SU-DHL-6 (cell line): Measurements from ENCODE around the gene NME7.

Experiments used
- H2AFZ ChIP-seq: fragments of 200-600 bp; sonication (generic); 2 replicates; pipeline ENCODE4 v1.6.1; 2014; ENCODE audit warnings: low read depth, mild to moderate bottlenecking, moderate library complexity, mixed read lengths, antibody characterized with exemption, low read length; ENCODE audit not compliant: severe bottlenecking
- H3F3A ChIP-seq: fragments of 200-600 bp; shearing (Covaris generic); 2 replicates; pipeline ENCODE4 v1.6.0; 2016; ENCODE audit warnings: antibody characterized with exemption, mild to moderate bottlenecking; ENCODE audit not compliant: insufficient read depth
- H3K27ac ChIP-seq: fragments of 200-600 bp; sonication (generic); 2 replicates; pipeline ENCODE4 v1.5.1; 2016; ENCODE audit warnings: low read depth, mild to moderate bottlenecking, low read length, moderate library complexity, mixed read lengths
- H3K27me3 ChIP-seq: fragments of 200-600 bp; sonication (generic), shearing (Covaris generic); 2 replicates; pipeline ENCODE4 v1.6.0; 2014; ENCODE audit warnings: mild to moderate bottlenecking, low read length
- H3K36me3 ChIP-seq: fragments of 200-600 bp; sonication (generic); 2 replicates; pipeline ENCODE4 v1.6.1; 2014; ENCODE audit warnings: mild to moderate bottlenecking, low read length, mixed read lengths
- H3K4me2 ChIP-seq: fragments of 300-600, 200-600 bp; shearing (Covaris generic), sonication (generic); 2 replicates; pipeline ENCODE4 v1.6.0; 2014; ENCODE audit warnings: low read length, low read depth, mild to moderate bottlenecking; ENCODE audit not compliant: poor library complexity, severe bottlenecking
- H3K4me3 ChIP-seq: fragments of 200-600 bp; sonication (generic); 2 replicates; pipeline ENCODE4 v1.5.1; 2014; ENCODE audit warnings: antibody characterized with exemption, low read length, mild to moderate bottlenecking, mixed read lengths; ENCODE audit not compliant: insufficient read depth, poor library complexity, severe bottlenecking
- H3K79me2 ChIP-seq: fragments of 200-600 bp; sonication (generic); 2 replicates; pipeline ENCODE4 v1.6.1; 2014; ENCODE audit warnings: mild to moderate bottlenecking, low read length, moderate library complexity; ENCODE audit not compliant: insufficient read depth
- H3K9ac ChIP-seq: fragments of 200-600 bp; sonication (generic); 2 replicates; pipeline ENCODE4 v1.7.0; 2014; ENCODE audit warnings: mild to moderate bottlenecking, low read length
- H3K9me2 ChIP-seq: fragments of 200-600 bp; sonication (generic); replicated peaks from 2 replicates; pipeline ENCODE4 v1.6.1; 2014; ENCODE audit warnings: low read length; ENCODE audit not compliant: insufficient read depth
- H3K9me3 ChIP-seq: fragments of 200-600 bp; sonication (generic); 2 replicates; pipeline ENCODE4 v1.6.1; 2014; ENCODE audit warnings: low read length, mixed read lengths; ENCODE audit not compliant: insufficient read depth
- H4K20me1 ChIP-seq: fragments of 200-600 bp; sonication (generic); 2 replicates; pipeline ENCODE4 v1.6.1; 2014; ENCODE audit warnings: low read depth, mild to moderate bottlenecking, antibody characterized with exemption, low read length, moderate library complexity, mixed read lengths
- EZH2phosphoT487 ChIP-seq: fragments of 200-600 bp; sonication (generic), shearing (Covaris generic); conservative IDR thresholded peaks from 2 replicates; pipeline ENCODE4 v1.6.1; 2018; ENCODE audit warnings: mild to moderate bottlenecking, antibody characterized with exemption, low read length, moderate library complexity, mixed read lengths
- TF ChIP-seq, protein P1 (sequence below): fragments of 200-600 bp; sonication (generic); IDR thresholded peaks from one replicate; pipeline ENCODE4 v1.5.1; 2017; ENCODE audit warnings: antibody characterized with exemption, mild to moderate bottlenecking, low read length, moderate library complexity; ENCODE audit not compliant: insufficient read depth, poor library complexity, severe bottlenecking

The NME7 gene

DNA sequence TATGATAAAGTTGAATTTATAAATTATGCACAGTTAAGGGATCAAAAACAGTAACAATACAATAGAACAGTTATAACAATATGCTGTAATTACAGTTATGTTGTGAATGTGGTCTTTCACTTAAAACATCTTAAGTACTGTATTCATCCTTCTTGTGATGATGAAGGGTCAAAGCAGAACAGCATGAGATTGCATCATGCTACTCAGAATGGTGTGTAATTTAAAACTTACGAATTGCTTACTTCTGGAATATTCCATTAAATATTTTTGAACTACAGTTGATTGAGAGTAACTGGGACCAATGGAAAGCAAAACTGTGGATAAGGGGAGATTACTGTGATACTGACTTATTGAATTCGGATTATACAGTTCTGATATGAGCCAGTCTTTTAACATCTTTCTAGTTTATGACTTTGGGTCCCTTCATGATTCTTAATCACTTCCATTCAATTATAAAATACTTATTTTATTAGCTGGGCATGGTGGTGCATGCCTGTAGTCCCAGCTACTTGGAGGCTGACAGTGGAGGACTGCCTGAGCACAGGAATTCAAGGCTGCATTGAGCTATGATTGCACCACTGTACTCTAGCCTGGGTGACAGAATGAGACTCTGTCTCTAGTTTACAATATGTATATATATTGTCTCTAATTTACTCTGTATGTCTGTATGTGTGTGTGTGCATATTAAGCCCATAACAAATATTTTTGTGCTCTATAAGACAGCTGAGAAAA is 217.9 kb downstream of the NME7 start:
- Histone ChIP-seq H3K4me3 (no peak overlapping the region), H3K36me3 (no peaks in the 10 kb centered on the region), H3K9ac (no peak overlapping the region), H3K27ac (no peak overlapping the region), H2AFZ (no peak overlapping the region), H3K9me2 (no peaks in the 10 kb centered on the region), H3K9me3 (no peaks in the 10 kb centered on the region), H3K27me3 (no peaks in the 10 kb centered on the region), H3F3A (no peaks in the 10 kb centered on the region), H3K4me2 (no peak overlapping the region), H4K20me1 (no peaks in the 10 kb centered on the region), H3K79me2 (no peaks in the 10 kb centered on the region)
- TF ChIP-seq EZH2phosphoT487 = no peak
- TF ChIP-seq, protein P1, sequence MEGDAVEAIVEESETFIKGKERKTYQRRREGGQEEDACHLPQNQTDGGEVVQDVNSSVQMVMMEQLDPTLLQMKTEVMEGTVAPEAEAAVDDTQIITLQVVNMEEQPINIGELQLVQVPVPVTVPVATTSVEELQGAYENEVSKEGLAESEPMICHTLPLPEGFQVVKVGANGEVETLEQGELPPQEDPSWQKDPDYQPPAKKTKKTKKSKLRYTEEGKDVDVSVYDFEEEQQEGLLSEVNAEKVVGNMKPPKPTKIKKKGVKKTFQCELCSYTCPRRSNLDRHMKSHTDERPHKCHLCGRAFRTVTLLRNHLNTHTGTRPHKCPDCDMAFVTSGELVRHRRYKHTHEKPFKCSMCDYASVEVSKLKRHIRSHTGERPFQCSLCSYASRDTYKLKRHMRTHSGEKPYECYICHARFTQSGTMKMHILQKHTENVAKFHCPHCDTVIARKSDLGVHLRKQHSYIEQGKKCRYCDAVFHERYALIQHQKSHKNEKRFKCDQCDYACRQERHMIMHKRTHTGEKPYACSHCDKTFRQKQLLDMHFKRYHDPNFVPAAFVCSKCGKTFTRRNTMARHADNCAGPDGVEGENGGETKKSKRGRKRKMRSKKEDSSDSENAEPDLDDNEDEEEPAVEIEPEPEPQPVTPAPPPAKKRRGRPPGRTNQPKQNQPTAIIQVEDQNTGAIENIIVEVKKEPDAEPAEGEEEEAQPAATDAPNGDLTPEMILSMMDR = no peak

DNA sequence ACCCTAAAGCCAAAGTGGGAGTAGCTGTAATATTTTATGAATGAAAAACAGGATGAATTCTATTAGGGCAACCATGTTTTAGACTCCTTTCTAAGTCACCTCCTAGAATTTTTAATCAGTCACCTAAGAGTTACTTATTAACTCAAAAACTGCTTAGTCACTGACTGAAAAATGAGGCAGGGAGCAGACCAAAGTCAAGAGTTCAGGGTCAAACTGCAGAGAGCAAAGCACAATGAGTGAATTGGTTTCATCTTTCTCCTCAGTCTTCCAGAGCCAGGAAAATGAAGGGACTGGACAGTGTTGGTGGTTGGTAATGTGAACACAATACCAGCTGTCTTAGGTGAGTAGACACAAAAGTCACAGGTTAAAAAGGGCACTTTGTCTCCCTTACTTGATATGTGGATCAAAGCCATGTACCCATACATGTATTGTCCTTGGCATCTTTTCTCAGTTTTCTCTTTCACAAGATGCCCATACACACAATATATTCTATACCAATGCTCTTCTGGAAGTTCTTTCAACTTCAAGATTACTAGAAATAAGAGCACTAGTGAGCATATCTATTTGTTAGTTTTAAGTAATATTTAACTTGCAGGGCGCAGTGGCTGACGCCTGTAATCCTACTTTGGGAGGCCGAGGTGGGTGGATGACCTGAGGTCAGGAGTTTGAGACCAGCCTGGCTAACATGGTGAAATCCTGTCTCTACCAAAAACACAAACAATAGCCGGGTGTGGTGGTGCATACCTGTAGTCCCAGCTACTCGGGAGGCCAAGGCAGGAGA is 218.9 kb downstream of the NME7 start:
- H3K79me2 ChIP-seq = no peaks in the 10 kb centered on the region

DNA sequence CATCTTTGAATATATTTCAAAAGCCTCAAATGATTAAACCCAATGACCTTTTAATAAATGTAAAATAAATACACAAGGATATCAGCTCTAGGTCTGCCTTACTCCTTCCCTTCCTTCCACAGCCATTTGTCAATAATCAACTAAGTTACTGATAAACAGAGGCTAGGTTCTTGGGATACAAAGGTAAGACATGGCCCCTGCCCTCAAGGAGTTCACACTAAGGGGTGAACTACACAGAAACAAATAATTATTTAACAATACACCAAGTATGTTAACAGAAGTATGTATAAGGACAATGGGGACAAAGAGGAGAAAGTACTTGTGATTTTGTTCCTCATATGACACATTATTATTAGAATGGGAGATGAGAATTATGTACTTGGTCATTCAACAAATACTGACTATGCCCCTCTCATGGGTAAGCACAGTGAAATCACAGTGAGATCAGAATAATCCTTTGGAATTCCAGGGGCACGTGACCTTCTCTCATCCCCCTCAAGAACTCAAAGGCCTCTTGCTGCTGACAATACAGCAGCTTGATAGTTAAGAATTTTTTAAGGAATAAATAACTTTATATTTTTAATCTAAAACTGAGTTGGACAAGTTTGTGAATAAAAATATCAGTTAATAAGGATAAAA is 220.9 kb downstream of the NME7 start:
- H3K9me3 ChIP-seq = no peaks in the 10 kb centered on the region
- H2AFZ ChIP-seq = no peak overlapping the region
- H3K27me3 ChIP-seq = no peaks in the 10 kb centered on the region
- H3K36me3 ChIP-seq = no peaks in the 10 kb centered on the region
- TF ChIP-seq EZH2phosphoT487 = no peak
- TF ChIP-seq, protein P1 = no peak
- H3K4me2 ChIP-seq = no peak overlapping the region
- H3K27ac ChIP-seq = no peak overlapping the region
- no peaks in the 10 kb centered on the region for H3K79me2 ChIP-seq
- H4K20me1 ChIP-seq = no peaks in the 10 kb centered on the region
- no peak overlapping the region for H3K4me3 ChIP-seq
- H3F3A ChIP-seq = no peaks in the 10 kb centered on the region
- H3K9ac ChIP-seq = no peak overlapping the region
- no peaks in the 10 kb centered on the region for H3K9me2 ChIP-seq

More for the DNA sequence above, 218.9 kb downstream of the NME7 start:
- Histone ChIP-seq H3K9me2 (no peaks in the 10 kb centered on the region), H3K4me3 (no peak overlapping the region), H3K4me2 (no peak overlapping the region), H3K9me3 (no peaks in the 10 kb centered on the region), H2AFZ (no peak overlapping the region), H3K36me3 (no peaks in the 10 kb centered on the region), H3F3A (no peaks in the 10 kb centered on the region), H3K27ac (no peak overlapping the region), H4K20me1 (no peaks in the 10 kb centered on the region), H3K9ac (no peak overlapping the region), H3K27me3 (no peaks in the 10 kb centered on the region)
- TF ChIP-seq, protein P1 = no peak
- TF ChIP-seq EZH2phosphoT487 = no peak
